Endodermal cell (in vitro differentiated cells): Measurements from ENCODE around the gene NOX3. TPM values are rescaled to one million over a fixed set of nuclear protein-coding genes. Genes with fewer than 3 reads are reported as not detected.

Experiments
- DNase-seq: peaks from one replicate; pipeline ENCODE4 v3.0.0-alpha.2; 2017
- H3K27ac ChIP-seq: 2 replicates; pipeline ENCODE4 v1.5.1; 2013; ENCODE audit warnings: mild to moderate bottlenecking, low read depth, low read length, moderate library complexity
- H3K27me3 ChIP-seq: 2 replicates; pipeline ENCODE4 v1.6.1; 2013; ENCODE audit warnings: mild to moderate bottlenecking, low read length, moderate library complexity; ENCODE audit not compliant: insufficient read depth, control insufficient read depth, poor library complexity, severe bottlenecking
- H3K36me3 ChIP-seq: 2 replicates; pipeline ENCODE4 v1.7.0; 2013; ENCODE audit warnings: mild to moderate bottlenecking, low read length, moderate library complexity; ENCODE audit not compliant: control insufficient read depth, insufficient read depth
- H3K4me1 ChIP-seq: one replicate; pipeline ENCODE4 v1.7.0; 2013; ENCODE audit warnings: low read length; ENCODE audit not compliant: control insufficient read depth, insufficient read depth
- H3K4me3 ChIP-seq: 2 replicates; pipeline ENCODE4 v1.5.1; 2013; ENCODE audit warnings: mild to moderate bottlenecking, low read length, moderate library complexity
- H3K9ac ChIP-seq: 2 replicates; pipeline ENCODE4 v1.6.1; 2013; ENCODE audit warnings: mild to moderate bottlenecking, low read length, moderate library complexity; ENCODE audit not compliant: poor library complexity, severe bottlenecking; ENCODE audit errors: extremely low read depth
- H3K9me3 ChIP-seq: 2 replicates; pipeline ENCODE4 v1.6.1; 2013; ENCODE audit warnings: mild to moderate bottlenecking, low read length, moderate library complexity; ENCODE audit not compliant: control insufficient read depth
- H3K27ac Mint-ChIP-seq: 2 replicates; pipeline ENCODE4 v1.8.0; 2020; ENCODE audit warnings: mixed read lengths
- H3K27me3 Mint-ChIP-seq: 2 replicates; pipeline ENCODE4 v1.8.0; 2021; ENCODE audit warnings: mild to moderate bottlenecking, mixed read lengths; ENCODE audit not compliant: insufficient read depth
- H3K36me3 Mint-ChIP-seq: 2 replicates; pipeline ENCODE4 v1.8.0; 2020; ENCODE audit warnings: low read depth, mixed read lengths
- H3K4me1 Mint-ChIP-seq: 2 replicates; pipeline ENCODE4 v1.8.0; 2020; ENCODE audit warnings: mixed read lengths
- H3K4me3 Mint-ChIP-seq: 2 replicates; pipeline ENCODE4 v1.8.0; 2020; ENCODE audit warnings: mild to moderate bottlenecking, moderate library complexity, mixed read lengths
- H3K9me3 Mint-ChIP-seq: 2 replicates; pipeline ENCODE4 v1.8.0; 2020; ENCODE audit warnings: mild to moderate bottlenecking, mixed read lengths
- WGBS, 2 experiments: methylation state at CpG; one replicate each; pipeline versions ENCODE4 v1.1.5 to v1.1.7; 2013; ENCODE audit warnings: missing lambda C conversion rate in 2 of 2, mixed read lengths in 1 of 2; ENCODE audit not compliant: insufficient coverage in 1 of 2, insufficient read length in 1 of 2; 5-methylcytosine and 5-hydroxymethylcytosine counted together
- total RNA-seq, 2 donors: library from RNA; stranded (reverse); fragmentation: NEBNext Ultra II Directional in 1 of 2; extraction: Animal tissue kit (Norgen Biotek cat#: 25700) in 1 of 2; gene quantifications; 2 replicates in 1 of 2; 3 replicates in 1 of 2; pipeline ENCODE4 v1.2.1, GENCODE V29; 2021
- TF ChIP-seq, protein P1 (sequence below): fragments of 200-600 bp; sonication (generic); conservative IDR thresholded peaks from 2 replicates; pipeline ENCODE4 v1.5.0; 2021; ENCODE audit warnings: antibody characterized with exemption, mild to moderate bottlenecking

Gene NOX3
- total RNA-seq, 2 donors from 2014 or later: not detected

GRCh38 chr6:155412335-155412734, 43.3 kb downstream of the NOX3 start:
- no peaks in the 10 kb centered on the region for H3K4me1 ChIP-seq
- no peaks in the 10 kb centered on the region for H3K36me3 ChIP-seq
- Mint-ChIP-seq H3K4me3 (no peak overlapping the region), H3K27me3 (no peaks in the 10 kb centered on the region), H3K4me1 (no peaks in the 10 kb centered on the region), H3K36me3 (no peaks in the 10 kb centered on the region), H3K27ac (no peak overlapping the region), H3K9me3 (no peaks in the 10 kb centered on the region)
- no peak overlapping the region for H3K9ac ChIP-seq
- no peaks in the 10 kb centered on the region for H3K27me3 ChIP-seq
- no peak for DNase-seq
- no peak overlapping the region for H3K27ac ChIP-seq
- no peak overlapping the region for H3K4me3 ChIP-seq
- no peaks in the 10 kb centered on the region for H3K9me3 ChIP-seq
- 86 to 92% methylated on average over 1 of the region's 1 CpG for WGBS, 2 experiments
- TF ChIP-seq, protein P1, sequence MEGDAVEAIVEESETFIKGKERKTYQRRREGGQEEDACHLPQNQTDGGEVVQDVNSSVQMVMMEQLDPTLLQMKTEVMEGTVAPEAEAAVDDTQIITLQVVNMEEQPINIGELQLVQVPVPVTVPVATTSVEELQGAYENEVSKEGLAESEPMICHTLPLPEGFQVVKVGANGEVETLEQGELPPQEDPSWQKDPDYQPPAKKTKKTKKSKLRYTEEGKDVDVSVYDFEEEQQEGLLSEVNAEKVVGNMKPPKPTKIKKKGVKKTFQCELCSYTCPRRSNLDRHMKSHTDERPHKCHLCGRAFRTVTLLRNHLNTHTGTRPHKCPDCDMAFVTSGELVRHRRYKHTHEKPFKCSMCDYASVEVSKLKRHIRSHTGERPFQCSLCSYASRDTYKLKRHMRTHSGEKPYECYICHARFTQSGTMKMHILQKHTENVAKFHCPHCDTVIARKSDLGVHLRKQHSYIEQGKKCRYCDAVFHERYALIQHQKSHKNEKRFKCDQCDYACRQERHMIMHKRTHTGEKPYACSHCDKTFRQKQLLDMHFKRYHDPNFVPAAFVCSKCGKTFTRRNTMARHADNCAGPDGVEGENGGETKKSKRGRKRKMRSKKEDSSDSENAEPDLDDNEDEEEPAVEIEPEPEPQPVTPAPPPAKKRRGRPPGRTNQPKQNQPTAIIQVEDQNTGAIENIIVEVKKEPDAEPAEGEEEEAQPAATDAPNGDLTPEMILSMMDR: no peak

DNA sequence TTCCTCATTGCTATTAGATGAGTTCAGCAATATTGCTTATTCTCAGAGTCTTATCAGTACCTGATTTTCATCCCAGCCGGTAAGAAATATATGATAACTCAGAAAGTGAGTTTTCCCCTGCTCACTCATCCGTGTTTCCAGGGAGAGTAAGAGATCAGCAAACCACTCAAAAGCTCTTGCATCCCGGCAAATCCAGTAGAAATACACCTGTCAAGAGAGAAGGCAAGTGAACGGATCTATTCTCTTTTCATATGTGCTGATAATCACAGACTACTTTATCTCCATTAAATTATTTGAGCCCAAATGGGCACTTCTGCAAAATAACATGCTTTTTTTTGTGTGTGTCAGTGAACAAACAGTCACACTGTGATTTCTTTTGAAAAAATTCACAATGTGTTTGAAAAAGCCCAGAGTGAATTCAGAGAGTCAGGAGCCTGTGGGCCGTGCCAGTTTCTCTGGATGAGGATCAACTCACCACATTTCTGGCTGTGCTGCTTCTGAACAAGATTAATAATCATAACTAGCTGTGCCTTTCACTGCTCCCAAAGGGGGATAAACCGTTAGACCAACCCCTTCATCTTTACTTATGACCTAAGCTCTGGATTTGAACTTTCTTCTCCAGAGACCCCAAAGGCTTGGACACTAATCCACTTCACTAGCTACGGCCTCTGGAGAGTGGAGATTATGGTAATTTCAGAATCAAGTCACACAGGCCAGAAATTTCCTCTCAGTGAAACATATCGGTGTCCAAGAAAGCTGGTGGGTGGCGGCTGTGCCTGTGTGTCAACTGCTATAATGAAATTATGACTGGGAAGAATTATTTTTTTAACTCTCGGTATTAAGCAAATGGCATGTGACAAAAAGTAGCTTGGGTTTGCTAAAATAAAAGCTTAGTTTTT, 44.2 kb downstream of the NOX3 start:
- Histone ChIP-seq H3K9ac (no peak overlapping the region), H3K36me3 (no peaks in the 10 kb centered on the region), H3K4me1 (no peaks in the 10 kb centered on the region), H3K4me3 (no peak overlapping the region), H3K27ac (no peak overlapping the region), H3K9me3 (no peaks in the 10 kb centered on the region), H3K27me3 (no peaks in the 10 kb centered on the region)
- H3K4me3 Mint-ChIP-seq: no peak overlapping the region
- no peaks in the 10 kb centered on the region for H3K9me3 Mint-ChIP-seq
- H3K4me1 Mint-ChIP-seq: no peaks in the 10 kb centered on the region
- H3K27me3 Mint-ChIP-seq: no peaks in the 10 kb centered on the region
- DNase-seq: no peak
- 92% methylated on average over 7 to 10 of the region's 10 CpGs for WGBS, 2 experiments
- H3K27ac Mint-ChIP-seq: no peak overlapping the region
- TF ChIP-seq, protein P1: no peak
- no peaks in the 10 kb centered on the region for H3K36me3 Mint-ChIP-seq

- Histone ChIP-seq H3K27me3 (no peaks in the 10 kb centered on the region), H3K36me3 (no peaks in the 10 kb centered on the region), H3K9ac (no peak overlapping the region), H3K4me1 (no peaks in the 10 kb centered on the region), H3K27ac (no peak overlapping the region), H3K4me3 (no peak overlapping the region), H3K9me3 (no peaks in the 10 kb centered on the region)
- DNase-seq: no peak
- TF ChIP-seq, protein P1: no peak
- Mint-ChIP-seq H3K27me3 (no peaks in the 10 kb centered on the region), H3K4me3 (no peak overlapping the region), H3K27ac (no peak overlapping the region), H3K36me3 (no peaks in the 10 kb centered on the region), H3K9me3 (no peaks in the 10 kb centered on the region), H3K4me1 (no peaks in the 10 kb centered on the region)
- 96 to 100% methylated on average over 2 to 4 of the region's 4 CpGs for WGBS, 2 experiments
Measured at GRCh38 chr6:155409391-155409790, 46.2 kb downstream of the NOX3 start.
